ENCODE data around the gene TECPR2. TPM values are rescaled to one million over a fixed set of nuclear protein-coding genes. Genes with fewer than 3 reads are reported as not detected.

TECPR2 gene
- total RNA-seq, 1 donor = 16.1 TPM

GRCh38 chr14:102487204-102487577, 124.5 kb downstream of the TECPR2 start:
- DNase-seq (ENCODE audit: low read depth) = peak; percentile 89
- TF ChIP-seq CTCF (IDR thresholded peaks at IDR 0.05; ENCODE audit: insufficient read depth, low read length) = no peak
- no peak overlapping the region for H3K4me3 ChIP-seq (ENCODE audit: low read depth, low read length)

- DNase-seq (ENCODE audit: low read depth) = no peak
- no peak for TF ChIP-seq CTCF (IDR thresholded peaks at IDR 0.05; ENCODE audit: insufficient read depth, low read length)
- no peak overlapping the region for H3K4me3 ChIP-seq (ENCODE audit: low read depth, low read length)
Observed at GRCh38 chr14:102490456-102490855, 127.7 kb downstream of the TECPR2 start.

GRCh38 chr14:102491366-102491765, 128.6 kb downstream of the TECPR2 start:
- TF ChIP-seq CTCF (IDR thresholded peaks at IDR 0.05; ENCODE audit: insufficient read depth, low read length) = no peak
- DNase-seq (ENCODE audit: low read depth) = no peak
- no peak overlapping the region for H3K4me3 ChIP-seq (ENCODE audit: low read depth, low read length)

GRCh38 chr14:102491786-102492530, 129.2 kb downstream of the TECPR2 start:
- no peak for TF ChIP-seq CTCF (IDR thresholded peaks at IDR 0.05; ENCODE audit: insufficient read depth, low read length)
- H3K4me3 ChIP-seq (ENCODE audit: low read depth, low read length) = no peak overlapping the region
- no peak for DNase-seq (ENCODE audit: low read depth)

GRCh38 chr14:102492531-102492910, 129.8 kb downstream of the TECPR2 start:
- no peak overlapping the region for H3K4me3 ChIP-seq (ENCODE audit: low read depth, low read length)
- TF ChIP-seq CTCF (IDR thresholded peaks at IDR 0.05; ENCODE audit: insufficient read depth, low read length) = no peak
- DNase-seq (ENCODE audit: low read depth) = no peak

- no peak overlapping the region for H3K4me3 ChIP-seq (ENCODE audit: low read depth, low read length)
- TF ChIP-seq CTCF (IDR thresholded peaks at IDR 0.05; ENCODE audit: insufficient read depth, low read length) = no peak
- no peak for DNase-seq (ENCODE audit: low read depth)
Observed at GRCh38 chr14:102493096-102493495, 130.4 kb downstream of the TECPR2 start.

GRCh38 chr14:102493585-102493984, 130.8 kb downstream of the TECPR2 start:
- DNase-seq (ENCODE audit: low read depth) = no peak
- H3K4me3 ChIP-seq (ENCODE audit: low read depth, low read length) = no peak overlapping the region
- no peak for TF ChIP-seq CTCF (IDR thresholded peaks at IDR 0.05; ENCODE audit: insufficient read depth, low read length)

Measured in fibroblast of the aortic adventitia (primary cell).